SK-N-SH (cell line): ENCODE measurements around the gene SPDEF. TPM values are rescaled to one million over a fixed set of nuclear protein-coding genes. Genes with fewer than 3 reads are reported as not detected.

Experiments
- CTCF ChIA-PET: fragments of 300-600, 350-600 bp; formaldehyde crosslinking; extraction: SDS; loops from one replicate; lab custom pipeline; 2021; lab: Yijun Ruan, JAX
- POLR2A ChIA-PET: fragments of 350-600 bp; sonication (Branson Sonifier 250); formaldehyde crosslinking; extraction: SDS; loops from one replicate; lab custom pipeline; 2020; ENCODE audit warnings: antibody characterized with exemption, inconsistent platforms; lab: Yijun Ruan, JAX
- DNase-seq: peaks from one replicate; pipeline ENCODE4 v3.0.0; 2012
- H2AFZ ChIP-seq: fragments of 200-600 bp; sonication (generic); 2 replicates; pipeline ENCODE4 v1.8.1; 2016; ENCODE audit warnings: antibody characterized with exemption, mild to moderate bottlenecking, low read depth
- H3F3A ChIP-seq: fragments of 200-600 bp; sonication (generic); replicated peaks from 2 replicates; pipeline ENCODE3; 2016; ENCODE audit warnings: antibody characterized with exemption, mild to moderate bottlenecking; ENCODE audit not compliant: insufficient read depth
- H3K27ac ChIP-seq, 2 experiments: fragments of 200-500 bp in 1 of 2; fragments of 200-600 bp in 1 of 2; sonication (Bioruptor generic) in 1 of 2; sonication (generic), shearing (Covaris generic) in 1 of 2; 2 replicates each; pipeline versions ENCODE4 v1.5.1 to v1.6.1; 2014 to 2016; ENCODE audit warnings: low read depth in 2 of 2, inconsistent platforms in 1 of 2, low read length in 1 of 2, mild to moderate bottlenecking in 1 of 2, mixed read lengths in 1 of 2
- H3K27me3 ChIP-seq: fragments of 200-600 bp; sonication (generic), shearing (Covaris generic); 2 replicates; pipeline ENCODE4 v1.6.1; 2016; ENCODE audit warnings: mixed run types; ENCODE audit not compliant: insufficient read depth
- H3K36me3 ChIP-seq, 2 experiments: fragments of 200-500 bp in 1 of 2; fragments of 200-600 bp in 1 of 2; sonication (Bioruptor generic) in 1 of 2; sonication (generic) in 1 of 2; replicated peaks in 1 of 2; 2 replicates each; pipeline versions ENCODE3 to v1.5.1; 2014 to 2016; ENCODE audit warnings: low read length in 1 of 2, mild to moderate bottlenecking in 1 of 2; ENCODE audit not compliant: insufficient read depth in 2 of 2, control insufficient read depth in 1 of 2
- H3K4me1 ChIP-seq, 2 experiments: fragments of 200-500 bp in 1 of 2; fragments of 200-600 bp in 1 of 2; sonication (Bioruptor generic) in 1 of 2; sonication (generic), shearing (Covaris generic) in 1 of 2; 2 replicates each; pipeline versions ENCODE4 v1.5.1 to v1.6.1; 2014 to 2016; ENCODE audit warnings: low read depth in 1 of 2, low read length in 1 of 2, mixed run types in 1 of 2; ENCODE audit not compliant: insufficient read depth in 2 of 2, control insufficient read depth in 1 of 2
- H3K4me2 ChIP-seq: fragments of 200-600 bp; sonication (generic), shearing (Covaris generic); 2 replicates; pipeline ENCODE4 v1.6.1; 2017; ENCODE audit warnings: mixed run types
- H3K4me3 ChIP-seq, 2 experiments: fragments of 200-500 bp in 1 of 2; fragments of 200-600 bp in 1 of 2; sonication (Bioruptor generic) in 1 of 2; sonication (generic), shearing (Covaris generic) in 1 of 2; 2 replicates each; pipeline versions ENCODE4 v1.5.1 to v1.8.1; 2014 to 2016; ENCODE audit warnings: low read depth in 2 of 2, inconsistent platforms in 1 of 2, low read length in 1 of 2, mild to moderate bottlenecking in 1 of 2, mixed read lengths in 1 of 2, moderate library complexity in 1 of 2
- H3K79me2 ChIP-seq: fragments of 200-600 bp; sonication (generic); 2 replicates; pipeline ENCODE4 v1.8.1; 2017; ENCODE audit warnings: mild to moderate bottlenecking; ENCODE audit not compliant: insufficient read depth
- H3K9ac ChIP-seq: fragments of 200-600 bp; sonication (generic); 2 replicates; pipeline ENCODE4 v1.6.1; 2017; ENCODE audit warnings: mixed run types
- H3K9me2 ChIP-seq: fragments of 200-600 bp; sonication (generic); 2 replicates; pipeline ENCODE4 v1.6.1; 2017; ENCODE audit warnings: mixed run types
- H3K9me3 ChIP-seq: fragments of 200-600 bp; sonication (generic); 2 replicates; pipeline ENCODE4 v1.6.1; 2017; ENCODE audit warnings: mixed run types, mild to moderate bottlenecking, moderate library complexity
- H4K20me1 ChIP-seq: fragments of 200-600 bp; sonication (generic); 2 replicates; pipeline ENCODE4 v1.6.1; 2017; ENCODE audit warnings: mild to moderate bottlenecking, mixed run types; ENCODE audit not compliant: insufficient read depth
- CTCF ChIP-seq: fragments of 200-600 bp; sonication (generic); IDR thresholded peaks from 2 replicates; pipeline ENCODE4 v1.6.1; 2017; ENCODE audit warnings: antibody characterized with exemption, mild to moderate bottlenecking, moderate library complexity
- FOSL2 ChIP-seq: IDR thresholded peaks from 2 replicates; pipeline ENCODE4 v1.4.0; 2012; ENCODE audit warnings: low read depth, mild to moderate bottlenecking, moderate library complexity, borderline replicate concordance
- GATA2 ChIP-seq: sonication (generic); formaldehyde crosslinking; IDR thresholded peaks from 2 replicates; pipeline ENCODE4 v1.5.0; 2020; ENCODE audit warnings: mild to moderate bottlenecking, missing genetic modification reagents
- MXI1 ChIP-seq: IDR thresholded peaks from 2 replicates; pipeline ENCODE4 v1.6.1; 2012; ENCODE audit warnings: mild to moderate bottlenecking, low read depth, low read length, improper control_type of control experiment
- NFIC ChIP-seq: IDR thresholded peaks from 2 replicates; pipeline ENCODE4 v1.4.0; 2012; ENCODE audit warnings: borderline replicate concordance
- PBX3 ChIP-seq: IDR thresholded peaks from 2 replicates; pipeline ENCODE4; 2012
- RCOR1 ChIP-seq: fragments of 150-350 bp; IDR thresholded peaks from 2 replicates; pipeline ENCODE4 v1.6.1; 2017; ENCODE audit warnings: antibody characterized with exemption, low read length
- REST ChIP-seq: IDR thresholded peaks from 2 replicates; pipeline ENCODE4 v1.6.1; 2012; ENCODE audit warnings: mild to moderate bottlenecking, low read depth, low read length, moderate library complexity
- RFX5 ChIP-seq: IDR thresholded peaks from 2 replicates; pipeline ENCODE4 v1.6.1; 2012; ENCODE audit warnings: mild to moderate bottlenecking, improper control_type of control experiment, low read length
- SMC3 ChIP-seq: IDR thresholded peaks from 2 replicates; pipeline ENCODE4 v1.6.1; 2012; ENCODE audit warnings: low read depth, low read length, improper control_type of control experiment
- ZBTB33 ChIP-seq: IDR thresholded peaks from 2 replicates; pipeline ENCODE4 v1.4.0; 2012; ENCODE audit warnings: low read depth, borderline replicate concordance
- WGBS: methylation state at CpG from one replicate; pipeline ENCODE4 v1.1.6; 2017; ENCODE audit warnings: low lambda C conversion rate; 5-methylcytosine and 5-hydroxymethylcytosine counted together
- polyA plus RNA-seq, 3 experiments: library from polyadenylated mRNA; depleted of rRNA; stranded (reverse); fragments of >200 nt; gene quantifications; 2 replicates each; pipeline ENCODE4 v1.2.3, GENCODE V29; 2012

The SPDEF gene
- polyA plus RNA-seq, 1 of the 3 experiments (the other 2 are of a cell fraction), result 0.10 TPM

GRCh38 chr6:34570066-34570833, 14.1 kb upstream of the SPDEF start:
- POLR2A ChIA-PET, result no interaction called here
- Histone ChIP-seq H3K4me1 (no peaks in the 10 kb centered on the region; a peak in 1 of 4 replicates), H3K79me2 (no peaks in the 10 kb centered on the region), H3K4me3 (no peak overlapping the region), H3K9ac (no peak overlapping the region), H3F3A (no peaks in the 10 kb centered on the region), H3K9me2 (no peaks in the 10 kb centered on the region), H3K36me3 (no peaks in the 10 kb centered on the region), H3K4me2 (no peak overlapping the region), H3K27me3 (no peaks in the 10 kb centered on the region), H4K20me1 (no peaks in the 10 kb centered on the region), H3K27ac (no peak overlapping the region), H3K9me3 (no peaks in the 10 kb centered on the region), H2AFZ (no peak overlapping the region)
- no peak for DNase-seq
- TF ChIP-seq ZBTB33, result no peak
- TF ChIP-seq REST, result no peak
- CTCF ChIA-PET, result interaction anchor here (0.6 to 3.2 kb wide), 2 partner anchors 18 to 40 kb away, joined by 3 to 14 read pairs; no protein-coding TSS in a partner anchor
- 88% methylated on average over 18 of the region's 21 CpGs for WGBS

GRCh38 chr6:34569361-34569973, 13.3 kb upstream of the SPDEF start:
- no peaks in the 10 kb centered on the region for H3K9me2 ChIP-seq
- no peak overlapping the region for H3K27ac ChIP-seq
- no peaks in the 10 kb centered on the region for H3K27me3 ChIP-seq
- H4K20me1 ChIP-seq, result no peaks in the 10 kb centered on the region
- no peaks in the 10 kb centered on the region for H3K9me3 ChIP-seq
- H3K4me1 ChIP-seq, result no peaks in the 10 kb centered on the region; a peak in 1 of 4 replicates
- POLR2A ChIA-PET, result no interaction called here
- H3F3A ChIP-seq, result no peaks in the 10 kb centered on the region
- H3K4me2 ChIP-seq, result no peak overlapping the region
- no peak overlapping the region for H3K4me3 ChIP-seq
- H3K36me3 ChIP-seq, result no peaks in the 10 kb centered on the region
- no peaks in the 10 kb centered on the region for H3K79me2 ChIP-seq
- 47% methylated on average over 5 of the region's 5 CpGs for WGBS
- no peak overlapping the region for H2AFZ ChIP-seq
- H3K9ac ChIP-seq, result no peak overlapping the region
- CTCF ChIA-PET, result interaction anchor here (1.1 to 3.2 kb wide), 2 partner anchors 22 to 41 kb away, joined by 3 to 14 read pairs; no protein-coding TSS in a partner anchor
- DNase-seq, result no peak
- TF ChIP-seq RCOR1 (no peak), FOSL2 (no peak), CTCF (no peak), GATA2 (CRISPR knock-in tag) (no peak), NFIC (no peak), SMC3 (no peak), PBX3 (no peak), ZBTB33 (no peak), MXI1 (no peak), RFX5 (no peak)
